OCI-LY3 (cell line): ENCODE results near the gene TUBB4B.

Experiments used
- H2AFZ ChIP-seq: fragments of 200-600, 300-600 bp; shearing (Covaris generic); 2 replicates; pipeline ENCODE4 v1.6.0; 2014; ENCODE audit warnings: antibody characterized with exemption, low read depth, low read length
- H3K27ac ChIP-seq: fragments of 200-600, 300-600 bp; sonication (generic); 2 replicates; pipeline ENCODE4 v1.5.1; 2014; ENCODE audit warnings: mild to moderate bottlenecking, low read length, moderate library complexity, mixed read lengths
- H3K27me3 ChIP-seq: fragments of 200-600, 300-600 bp; sonication (generic); 2 replicates; pipeline ENCODE4 v1.6.1; 2014; ENCODE audit warnings: low read depth, low read length, mixed read lengths
- H3K36me3 ChIP-seq: fragments of 200-600, 300-600 bp; sonication (generic); replicated peaks from 2 replicates; pipeline ENCODE3; 2014; ENCODE audit warnings: low read depth, low read length, mixed read lengths
- H3K4me1 ChIP-seq: fragments of 300-600, 200-600 bp; sonication (generic); 2 replicates; pipeline ENCODE4 v1.6.1; 2014; ENCODE audit warnings: low read length, mixed read lengths
- H3K4me2 ChIP-seq: fragments of 200-600, 300-600 bp; sonication (generic); 2 replicates; pipeline ENCODE4 v1.6.1; 2014; ENCODE audit warnings: low read length, mixed read lengths
- H3K4me3 ChIP-seq: fragments of 300-600, 200-600 bp; sonication (generic); 2 replicates; pipeline ENCODE4 v1.5.1; 2014; ENCODE audit warnings: antibody characterized with exemption, mild to moderate bottlenecking, low read length, moderate library complexity
- H3K79me2 ChIP-seq: fragments of 300-600, 200-600 bp; shearing (Covaris generic); 2 replicates; pipeline ENCODE4 v1.6.1; 2014; ENCODE audit warnings: mild to moderate bottlenecking, low read length, mixed read lengths
- H3K9ac ChIP-seq: fragments of 300-600, 200-600 bp; shearing (Covaris generic); 2 replicates; pipeline ENCODE4 v1.6.0; 2014; ENCODE audit warnings: mild to moderate bottlenecking, low read length, moderate library complexity
- H3K9me3 ChIP-seq: fragments of 200-600, 300-600 bp; shearing (Covaris generic); 2 replicates; pipeline ENCODE4 v1.6.1; 2014; ENCODE audit warnings: low read length, mixed read lengths; ENCODE audit not compliant: insufficient read depth
- H4K20me1 ChIP-seq: fragments of 200-600, 300-600 bp; sonication (generic); 2 replicates; pipeline ENCODE4 v1.6.1; 2016; ENCODE audit warnings: low read length, mixed read lengths; ENCODE audit not compliant: insufficient read depth
- CTCF ChIP-seq: fragments of 200-600, 300-600 bp; sonication (generic); IDR thresholded peaks from 2 replicates; pipeline ENCODE4 v1.5.1; 2014; ENCODE audit warnings: antibody characterized with exemption, low read length, low read depth
- EZH2phosphoT487 ChIP-seq: fragments of 200-600 bp; shearing (Covaris generic); IDR thresholded peaks from 2 replicates; pipeline ENCODE4 v1.6.1; 2018; ENCODE audit warnings: antibody characterized with exemption, mixed run types, low read depth

The TUBB4B gene

GRCh38 chr9:137270929-137271695 is 30.0 kb downstream of the TUBB4B start:
- Histone ChIP-seq H3K4me2 (no peak overlapping the region), H3K27ac (no peak overlapping the region), H3K36me3 (peaks cover 26% of the 10 kb centered on the region), H3K79me2 (no peaks in the 10 kb centered on the region), H3K27me3 (no peaks in the 10 kb centered on the region), H4K20me1 (no peaks in the 10 kb centered on the region), H2AFZ (no peak overlapping the region), H3K4me3 (no peak overlapping the region), H3K9ac (no peak overlapping the region), H3K9me3 (no peaks in the 10 kb centered on the region), H3K4me1 (peaks cover 15% of the 10 kb centered on the region)
- TF ChIP-seq CTCF (no peak), EZH2phosphoT487 (no peak)

- Histone ChIP-seq H4K20me1 (no peaks in the 10 kb centered on the region), H3K36me3 (peaks cover 20% of the 10 kb centered on the region), H3K4me3 (no peak overlapping the region), H3K27ac (no peak overlapping the region), H3K9ac (no peak overlapping the region), H3K4me2 (no peak overlapping the region), H3K79me2 (no peaks in the 10 kb centered on the region), H3K4me1 (peaks cover 20% of the 10 kb centered on the region), H3K27me3 (no peaks in the 10 kb centered on the region), H2AFZ (no peak overlapping the region), H3K9me3 (no peaks in the 10 kb centered on the region)
- TF ChIP-seq CTCF = no peak
- TF ChIP-seq EZH2phosphoT487 = no peak
Observed at GRCh38 chr9:137271696-137272076, 30.6 kb downstream of the TUBB4B start.

- Histone ChIP-seq H3K4me3 (no peak overlapping the region), H3K9me3 (no peaks in the 10 kb centered on the region), H3K36me3 (peaks cover 16% of the 10 kb centered on the region), H3K27me3 (no peaks in the 10 kb centered on the region), H3K27ac (no peak overlapping the region), H4K20me1 (no peaks in the 10 kb centered on the region), H3K9ac (no peak overlapping the region), H2AFZ (no peak overlapping the region), H3K4me1 (peaks cover 28% of the 10 kb centered on the region), H3K4me2 (no peak overlapping the region), H3K79me2 (no peaks in the 10 kb centered on the region)
- no peak for TF ChIP-seq EZH2phosphoT487
- no peak for TF ChIP-seq CTCF
Observed at GRCh38 chr9:137272241-137273094, 31.4 kb downstream of the TUBB4B start.

GRCh38 chr9:137273095-137273490 is 32.0 kb downstream of the TUBB4B start:
- H3K27ac ChIP-seq = no peak overlapping the region
- H3K4me3 ChIP-seq = no peak overlapping the region
- H3K79me2 ChIP-seq = no peaks in the 10 kb centered on the region
- H3K36me3 ChIP-seq = peaks cover 12% of the 10 kb centered on the region
- H3K4me1 ChIP-seq = peaks cover 28% of the 10 kb centered on the region
- no peaks in the 10 kb centered on the region for H4K20me1 ChIP-seq
- TF ChIP-seq CTCF (no peak), EZH2phosphoT487 (no peak)
- no peak overlapping the region for H3K4me2 ChIP-seq
- no peak overlapping the region for H3K9ac ChIP-seq
- no peaks in the 10 kb centered on the region for H3K27me3 ChIP-seq
- H3K9me3 ChIP-seq = no peaks in the 10 kb centered on the region
- H2AFZ ChIP-seq = no peak overlapping the region
